ENCODE results near the gene GCC2. TPM values are rescaled to one million over a fixed set of nuclear protein-coding genes. Genes with fewer than 3 reads are reported as not detected.
A peak's percentile ranks its signal among the peaks of the same experiment; 100 is the strongest.

Gene GCC2
- total RNA-seq: 30.0 TPM

- peak within 1 kb of the TSS; percentile 92 for H3K27ac ChIP-seq
- no peaks in the 10 kb centered on the region for H3K27me3 ChIP-seq
- H3K4me3 ChIP-seq: peak within 1 kb of the TSS; percentile 73 to 88
- H3K4me1 ChIP-seq: peaks cover 23% of the 10 kb centered on the region
- H3K9me3 ChIP-seq: no peaks in the 10 kb centered on the region
- peak in 1 of 2 donors; percentile 95 for DNase-seq (ENCODE audit: extremely low spot score in 2 of 2)
- peaks cover 0 to 12% of the 10 kb centered on the region in 2 donors for H3K36me3 ChIP-seq
- intact Hi-C loops (cut with DNase I): no loop called here
- TF ChIP-seq POLR2AphosphoS5 (IDR thresholded peaks at IDR 0.05; ENCODE audit: insufficient read depth in 1 of 2, low read depth in 1 of 2) (peak; percentile 91 to 98), CTCF (IDR thresholded peaks at IDR 0.05) (no peak), POLR2A (IDR thresholded peaks at IDR 0.05) (peak; percentile 48 to 87)
These were observed at the start of gene GCC2 for GRCh38 chr2:108448678-108449409. Gene GCC2 (plus strand): TSS chr2:108449206. CDS start chr2:108449275, 69 bp downstream.

DNA sequence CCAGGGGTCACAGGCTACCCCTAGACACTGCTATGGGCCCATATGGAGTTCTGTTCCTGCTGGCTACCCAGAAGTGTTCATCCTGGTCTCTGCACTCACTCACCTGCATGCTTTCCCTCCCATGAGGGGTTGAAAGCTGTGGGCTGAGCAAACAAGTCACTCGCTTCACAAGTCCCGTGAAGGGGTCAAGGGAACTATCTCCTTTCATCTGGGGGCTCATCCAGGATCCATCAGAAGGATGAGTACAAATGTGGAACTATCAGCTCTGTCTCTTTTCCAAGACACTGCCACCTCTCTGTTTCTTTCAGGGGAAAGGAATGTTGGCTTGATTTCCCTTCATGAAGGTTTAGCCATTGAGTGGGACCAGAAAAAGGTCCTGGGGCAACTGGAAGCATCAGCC, 49.5 kb upstream of the GCC2 start:
- DNase-seq (ENCODE audit: extremely low spot score in 2 of 2): no peak

DNA sequence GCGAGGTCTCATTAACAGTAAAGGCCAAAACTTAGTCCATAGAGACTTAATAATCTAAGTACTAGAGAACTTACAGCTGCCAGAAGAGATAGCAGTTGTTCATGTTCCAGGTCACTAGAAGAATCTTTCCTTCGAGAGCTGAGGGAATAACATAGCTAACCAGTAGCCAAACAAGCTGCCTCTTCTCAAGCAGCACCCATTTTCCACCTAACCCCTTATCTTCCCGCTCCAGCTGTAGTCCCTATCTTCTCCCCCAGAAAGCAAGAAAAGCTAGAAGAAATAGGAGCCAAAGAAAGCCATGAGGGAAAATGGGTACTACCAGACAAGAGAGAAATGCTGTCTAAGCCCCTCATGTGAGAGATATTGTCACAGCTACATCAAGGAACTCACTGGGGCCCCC, 47.2 kb upstream of the GCC2 start:
- no peaks in the 10 kb centered on the region for H3K27me3 ChIP-seq
- intact Hi-C loops (cut with DNase I): no loop called here
- peaks cover 13% of the 10 kb centered on the region for H3K9me3 ChIP-seq
- no peak for TF ChIP-seq POLR2AphosphoS5 (IDR thresholded peaks at IDR 0.05; ENCODE audit: insufficient read depth in 1 of 2, low read depth in 1 of 2)
- H3K4me1 ChIP-seq: no peaks in the 10 kb centered on the region
- DNase-seq (ENCODE audit: extremely low spot score in 2 of 2): no peak
- H3K4me3 ChIP-seq: no peak overlapping the region
- H3K27ac ChIP-seq: no peak overlapping the region
- no peaks in the 10 kb centered on the region for H3K36me3 ChIP-seq

More for the DNA sequence above, 49.5 kb upstream of the GCC2 start:
- Histone ChIP-seq H3K4me3 (no peak overlapping the region), H3K4me1 (no peaks in the 10 kb centered on the region), H3K9me3 (peaks cover 13% of the 10 kb centered on the region), H3K27ac (no peak overlapping the region), H3K36me3 (no peaks in the 10 kb centered on the region), H3K27me3 (no peaks in the 10 kb centered on the region)
- intact Hi-C loops (cut with DNase I): no loop called here
- TF ChIP-seq CTCF (IDR thresholded peaks at IDR 0.05): no peak
- TF ChIP-seq POLR2AphosphoS5 (IDR thresholded peaks at IDR 0.05; ENCODE audit: insufficient read depth in 1 of 2, low read depth in 1 of 2): no peak
- TF ChIP-seq POLR2A (IDR thresholded peaks at IDR 0.05): no peak

GRCh38 chr2:108403494-108403893, 45.5 kb upstream of the GCC2 start:
- no peak for DNase-seq (ENCODE audit: extremely low spot score in 2 of 2)
- intact Hi-C loops (cut with DNase I): no loop called here
- H3K4me3 ChIP-seq: no peak overlapping the region
- H3K4me1 ChIP-seq: no peaks in the 10 kb centered on the region
- peaks cover 13% of the 10 kb centered on the region for H3K9me3 ChIP-seq
- H3K36me3 ChIP-seq: no peaks in the 10 kb centered on the region
- no peak overlapping the region for H3K27ac ChIP-seq
- H3K27me3 ChIP-seq: no peaks in the 10 kb centered on the region
- TF ChIP-seq CTCF (IDR thresholded peaks at IDR 0.05) (no peak), POLR2AphosphoS5 (IDR thresholded peaks at IDR 0.05; ENCODE audit: insufficient read depth in 1 of 2, low read depth in 1 of 2) (no peak), POLR2A (IDR thresholded peaks at IDR 0.05) (no peak)

GRCh38 chr2:108404784-108405397, 44.1 kb upstream of the GCC2 start:
- intact Hi-C loops (cut with DNase I): no loop called here
- Histone ChIP-seq H3K9me3 (peaks cover 3% of the 10 kb centered on the region), H3K4me3 (no peak overlapping the region), H3K4me1 (no peaks in the 10 kb centered on the region), H3K27me3 (no peaks in the 10 kb centered on the region), H3K27ac (no peak overlapping the region), H3K36me3 (no peaks in the 10 kb centered on the region)
- TF ChIP-seq POLR2AphosphoS5 (IDR thresholded peaks at IDR 0.05; ENCODE audit: insufficient read depth in 1 of 2, low read depth in 1 of 2) (no peak), POLR2A (IDR thresholded peaks at IDR 0.05) (no peak), CTCF (IDR thresholded peaks at IDR 0.05) (no peak)
- DNase-seq (ENCODE audit: extremely low spot score in 2 of 2): no peak

Data from vagina (tissue), 2 donors.